HG03103 (cell line): Measurements from ENCODE around the gene MBNL2.

Experiments used
- ATAC-seq: cut with Tn5 transposase; IDR thresholded peaks from one replicate; pipeline ENCODE4 v1.9.1; 2021; ENCODE audit warnings: low read depth; ENCODE audit not compliant: unreplicated experiment

The MBNL2 gene

GRCh38 chr13:97289514-97290298, 67.6 kb downstream of the MBNL2 start:
- ATAC-seq: no peak

GRCh38 chr13:97295283-97296182, 73.4 kb downstream of the MBNL2 start:
- ATAC-seq: no peak

- ATAC-seq: no peak
Measured at GRCh38 chr13:97296740-97297139, 74.6 kb downstream of the MBNL2 start.

- no peak for ATAC-seq
Measured at GRCh38 chr13:97298816-97299215, 76.7 kb downstream of the MBNL2 start.

GRCh38 chr13:97300871-97301270, 78.7 kb downstream of the MBNL2 start:
- no peak for ATAC-seq

GRCh38 chr13:97301382-97302095, 79.4 kb downstream of the MBNL2 start:
- ATAC-seq: no peak

- no peak for ATAC-seq
Measured at GRCh38 chr13:97302611-97303010, 80.5 kb downstream of the MBNL2 start.

GRCh38 chr13:97306106-97306505, 84.0 kb downstream of the MBNL2 start:
- no peak for ATAC-seq

GRCh38 chr13:97306645-97307044, 84.5 kb downstream of the MBNL2 start:
- ATAC-seq: no peak

- ATAC-seq: no peak
Measured at GRCh38 chr13:97307118-97307881, 85.2 kb downstream of the MBNL2 start.

GRCh38 chr13:97307882-97308624, 85.9 kb downstream of the MBNL2 start:
- no peak for ATAC-seq

GRCh38 chr13:97308735-97309429, 86.7 kb downstream of the MBNL2 start:
- ATAC-seq: no peak

GRCh38 chr13:97310809-97311436, 88.8 kb downstream of the MBNL2 start:
- no peak for ATAC-seq

- no peak for ATAC-seq
Measured at GRCh38 chr13:97311956-97312355, 89.8 kb downstream of the MBNL2 start.

GRCh38 chr13:97313551-97314260, 91.6 kb downstream of the MBNL2 start:
- no peak for ATAC-seq

- no peak for ATAC-seq
Measured at GRCh38 chr13:97316390-97316789, 94.3 kb downstream of the MBNL2 start.

- no peak for ATAC-seq
Measured at GRCh38 chr13:97317933-97318332, 95.8 kb downstream of the MBNL2 start.

GRCh38 chr13:97318532-97318931, 96.4 kb downstream of the MBNL2 start:
- ATAC-seq: no peak
